ENCODE results near the gene ZNF783.

GRCh38 chr7:149223761-149224160 is 38.2 kb upstream of the ZNF783 start:
- TF ChIP-seq POLR2AphosphoS5 (IDR thresholded peaks at IDR 0.05) = no peak
- TF ChIP-seq POLR2A (IDR thresholded peaks at IDR 0.05) = no peak
- TF ChIP-seq, protein P1, sequence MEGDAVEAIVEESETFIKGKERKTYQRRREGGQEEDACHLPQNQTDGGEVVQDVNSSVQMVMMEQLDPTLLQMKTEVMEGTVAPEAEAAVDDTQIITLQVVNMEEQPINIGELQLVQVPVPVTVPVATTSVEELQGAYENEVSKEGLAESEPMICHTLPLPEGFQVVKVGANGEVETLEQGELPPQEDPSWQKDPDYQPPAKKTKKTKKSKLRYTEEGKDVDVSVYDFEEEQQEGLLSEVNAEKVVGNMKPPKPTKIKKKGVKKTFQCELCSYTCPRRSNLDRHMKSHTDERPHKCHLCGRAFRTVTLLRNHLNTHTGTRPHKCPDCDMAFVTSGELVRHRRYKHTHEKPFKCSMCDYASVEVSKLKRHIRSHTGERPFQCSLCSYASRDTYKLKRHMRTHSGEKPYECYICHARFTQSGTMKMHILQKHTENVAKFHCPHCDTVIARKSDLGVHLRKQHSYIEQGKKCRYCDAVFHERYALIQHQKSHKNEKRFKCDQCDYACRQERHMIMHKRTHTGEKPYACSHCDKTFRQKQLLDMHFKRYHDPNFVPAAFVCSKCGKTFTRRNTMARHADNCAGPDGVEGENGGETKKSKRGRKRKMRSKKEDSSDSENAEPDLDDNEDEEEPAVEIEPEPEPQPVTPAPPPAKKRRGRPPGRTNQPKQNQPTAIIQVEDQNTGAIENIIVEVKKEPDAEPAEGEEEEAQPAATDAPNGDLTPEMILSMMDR (IDR thresholded peaks at IDR 0.05) = no peak
- no peak for TF ChIP-seq EP300 (IDR thresholded peaks at IDR 0.05)

Measured in suprapubic skin (tissue), 4 donors.